CD4-positive, alpha-beta T cell (primary cell): Measurements from ENCODE around the gene VIT. TPM values are rescaled to one million over a fixed set of nuclear protein-coding genes. Genes with fewer than 3 reads are reported as not detected.

ENCODE experiments used
- ATAC-seq: fragments of 200-7000 bp; cut with Tn5 transposase; one replicate; pipeline ENCODE4 v1.10.0; 2022; ENCODE audit warnings: mild to moderate bottlenecking; ENCODE audit not compliant: poor library complexity
- CTCF ChIA-PET: fragments of 350-600 bp; sonication (Branson Sonifier 250); formaldehyde crosslinking; loops from one replicate; lab custom pipeline; 2021; ENCODE audit warnings: antibody characterized with exemption, inconsistent platforms; lab: Charles Lee
- POLR2A ChIA-PET: fragments of 350-600 bp; sonication (Branson Sonifier 250); formaldehyde crosslinking; loops from one replicate; lab custom pipeline; 2021; ENCODE audit warnings: antibody characterized with exemption, inconsistent platforms; lab: Charles Lee
- DNase-seq, 14 experiments: peaks; one replicate each; pipeline ENCODE4 v3.0.0-alpha.2; 2013 to 2020; ENCODE audit warnings: mixed read lengths in 2 of 14
- H3K27ac ChIP-seq, 2 donors: one replicate each; pipeline versions ENCODE4 v1.5.1 to v1.7.0; 2013; ENCODE audit warnings: low read length in 2 of 2, low read depth in 1 of 2, mild to moderate bottlenecking in 1 of 2
- H3K27me3 ChIP-seq, 2 experiments: 1 replicate in 1 of 2; 2 replicates in 1 of 2; pipeline versions ENCODE4 v1.6.1 to v1.7.0; 2013; ENCODE audit warnings: low read length in 2 of 2, control low read depth in 1 of 2, mild to moderate bottlenecking in 1 of 2, moderate library complexity in 1 of 2; ENCODE audit not compliant: insufficient read depth in 2 of 2, control insufficient read depth in 1 of 2
- H3K36me3 ChIP-seq: one replicate; pipeline ENCODE4 v1.6.1; 2013; ENCODE audit warnings: low read length, control low read depth; ENCODE audit not compliant: insufficient read depth
- H3K4me1 ChIP-seq: one replicate; pipeline ENCODE4 v1.6.1; 2013; ENCODE audit warnings: low read length, control low read depth; ENCODE audit not compliant: insufficient read depth
- H3K4me3 ChIP-seq: one replicate; pipeline ENCODE4 v1.5.1; 2013; ENCODE audit warnings: mild to moderate bottlenecking, low read length, moderate library complexity
- H3K9me3 ChIP-seq, 2 experiments: 1 replicate in 1 of 2; 2 replicates in 1 of 2; pipeline versions ENCODE4 v1.6.1 to v1.7.0; 2013; ENCODE audit warnings: low read length in 2 of 2, mild to moderate bottlenecking in 2 of 2, control low read depth in 1 of 2, moderate library complexity in 1 of 2; ENCODE audit not compliant: control insufficient read depth in 1 of 2, insufficient read depth in 1 of 2
- H3K27ac Mint-ChIP-seq: one replicate; pipeline ENCODE4 v1.8.0; 2020; ENCODE audit warnings: mixed read lengths
- H3K27me3 Mint-ChIP-seq: one replicate; pipeline ENCODE4 v1.8.0; 2021; ENCODE audit warnings: mixed read lengths
- H3K36me3 Mint-ChIP-seq: one replicate; pipeline ENCODE4 v1.8.0; 2021; ENCODE audit warnings: low read depth, mixed read lengths
- H3K4me1 Mint-ChIP-seq: one replicate; pipeline ENCODE4 v1.8.0; 2021; ENCODE audit warnings: low read depth, mixed read lengths
- H3K4me3 Mint-ChIP-seq: one replicate; pipeline ENCODE4 v1.8.0; 2020; ENCODE audit warnings: mild to moderate bottlenecking, mixed read lengths
- H3K9me3 Mint-ChIP-seq: one replicate; pipeline ENCODE4 v1.8.0; 2020; ENCODE audit warnings: mixed read lengths
- intact Hi-C, 2 experiments: fragments of 100-400 bp; cut with DNase I in 1 of 2; cut with micrococcal nuclease in 1 of 2; formaldehyde crosslinking; loops; one replicate each; pipeline versions ENCODE4 v1.15.1 to v1.9.0; 2023 to 2025; cut with DNase I, micrococcal nuclease
- total RNA-seq, 174 experiments: library from RNA in 2 of 174; stranded (reverse) in 2 of 174; gene quantifications; one replicate each; pipeline ENCODE4 v1.2.3 and lab custom pipeline; 2021 to 2026
- TF ChIP-seq, protein P1 (sequence below): fragments of 200-600 bp; IDR thresholded peaks from one replicate; pipeline ENCODE4 v1.8.0; 2022; ENCODE audit warnings: antibody characterized with exemption, mild to moderate bottlenecking

VIT gene
- total RNA-seq, 2 experiments from 2014 or later = not detected

DNA sequence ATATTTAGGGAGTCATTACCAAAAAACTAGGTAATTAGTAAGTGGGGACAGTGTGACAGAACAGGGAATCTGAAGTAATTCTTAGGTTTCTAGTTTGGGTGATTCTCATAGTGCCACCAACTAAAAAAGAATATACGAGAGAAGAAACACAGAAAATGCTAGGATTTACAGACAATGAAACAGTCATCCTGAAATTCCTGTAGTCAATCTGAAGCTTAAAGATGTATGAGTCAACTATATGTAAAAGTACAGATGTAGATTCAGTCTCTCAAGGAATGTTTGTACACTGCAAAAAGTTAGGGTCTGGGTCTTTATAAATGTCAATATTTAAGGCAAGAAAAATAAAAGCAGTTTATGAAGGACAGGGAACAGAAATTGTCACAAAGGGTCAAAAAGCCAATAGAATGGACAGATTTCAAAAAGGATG lies 162.9 kb downstream of the VIT start:
- no peaks in the 10 kb centered on the region for H3K4me1 ChIP-seq
- peaks cover 27% of the 10 kb centered on the region for H3K36me3 ChIP-seq
- Mint-ChIP-seq H3K4me1 (no peaks in the 10 kb centered on the region), H3K9me3 (peaks cover 1% of the 10 kb centered on the region), H3K36me3 (peaks cover 92% of the 10 kb centered on the region), H3K27ac (peak overlapping the region; percentile 2), H3K27me3 (no peaks in the 10 kb centered on the region), H3K4me3 (no peak overlapping the region)
- CTCF ChIA-PET = no interaction called here
- no peaks in the 10 kb centered on the region for H3K27me3 ChIP-seq
- intact Hi-C loops = no loop called here
- TF ChIP-seq, protein P1, sequence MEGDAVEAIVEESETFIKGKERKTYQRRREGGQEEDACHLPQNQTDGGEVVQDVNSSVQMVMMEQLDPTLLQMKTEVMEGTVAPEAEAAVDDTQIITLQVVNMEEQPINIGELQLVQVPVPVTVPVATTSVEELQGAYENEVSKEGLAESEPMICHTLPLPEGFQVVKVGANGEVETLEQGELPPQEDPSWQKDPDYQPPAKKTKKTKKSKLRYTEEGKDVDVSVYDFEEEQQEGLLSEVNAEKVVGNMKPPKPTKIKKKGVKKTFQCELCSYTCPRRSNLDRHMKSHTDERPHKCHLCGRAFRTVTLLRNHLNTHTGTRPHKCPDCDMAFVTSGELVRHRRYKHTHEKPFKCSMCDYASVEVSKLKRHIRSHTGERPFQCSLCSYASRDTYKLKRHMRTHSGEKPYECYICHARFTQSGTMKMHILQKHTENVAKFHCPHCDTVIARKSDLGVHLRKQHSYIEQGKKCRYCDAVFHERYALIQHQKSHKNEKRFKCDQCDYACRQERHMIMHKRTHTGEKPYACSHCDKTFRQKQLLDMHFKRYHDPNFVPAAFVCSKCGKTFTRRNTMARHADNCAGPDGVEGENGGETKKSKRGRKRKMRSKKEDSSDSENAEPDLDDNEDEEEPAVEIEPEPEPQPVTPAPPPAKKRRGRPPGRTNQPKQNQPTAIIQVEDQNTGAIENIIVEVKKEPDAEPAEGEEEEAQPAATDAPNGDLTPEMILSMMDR = no peak
- no peak overlapping the region for H3K27ac ChIP-seq
- no peak for DNase-seq
- H3K4me3 ChIP-seq = no peak overlapping the region
- POLR2A ChIA-PET = no interaction called here
- ATAC-seq = no peak
- H3K9me3 ChIP-seq = no peaks in the 10 kb centered on the region

DNA sequence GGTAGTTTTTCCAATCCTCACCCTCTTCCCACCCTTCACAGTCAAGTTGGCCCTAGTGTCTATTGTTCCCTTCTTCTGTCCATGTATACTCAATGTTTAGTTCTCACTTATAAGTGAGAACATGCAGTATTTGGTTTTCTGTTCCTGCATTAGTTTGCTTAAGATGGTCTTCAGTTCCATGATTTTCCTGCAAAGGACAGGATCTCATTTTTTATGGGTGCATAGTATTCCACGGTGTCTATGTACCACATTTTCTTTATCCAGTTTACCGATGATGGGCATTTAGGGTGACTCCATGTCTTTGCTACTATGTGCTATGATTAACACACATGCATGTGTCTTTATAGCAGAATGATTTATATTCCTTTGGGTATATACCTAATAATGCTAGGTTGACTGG lies 165.4 kb downstream of the VIT start:
- Mint-ChIP-seq H3K27me3 (no peaks in the 10 kb centered on the region), H3K4me1 (no peaks in the 10 kb centered on the region), H3K36me3 (peaks cover 97% of the 10 kb centered on the region), H3K27ac (no peak overlapping the region), H3K9me3 (peaks cover 1% of the 10 kb centered on the region), H3K4me3 (no peak overlapping the region)
- Histone ChIP-seq H3K27ac (no peak overlapping the region), H3K4me1 (no peaks in the 10 kb centered on the region), H3K36me3 (peaks cover 25% of the 10 kb centered on the region), H3K4me3 (no peak overlapping the region), H3K27me3 (no peaks in the 10 kb centered on the region), H3K9me3 (no peaks in the 10 kb centered on the region)
- TF ChIP-seq, protein P1 = no peak
- intact Hi-C loops = no loop called here
- ATAC-seq (no peak), DNase-seq (no peak)
- POLR2A ChIA-PET = no interaction called here
- CTCF ChIA-PET = no interaction called here

Other genes with a start within 250 kb of the VIT start
- gene FEZ2, start 98.5 kb upstream of the VIT start, total RNA-seq = 1 to 10 TPM; 4.8 to 5.6 TPM